Thyroid gland (tissue), 4 donors: Measurements from ENCODE around the gene ZNF391.

Experiments
- CTCF ChIP-seq, 6 experiments: fragments of 200-600 bp in 3 of 6; fragments of 450-650 bp in 3 of 6; sonication (generic) in 3 of 6; IDR thresholded peaks; one replicate each; pipeline ENCODE4 v1.5.1; 2016 to 2019; ENCODE audit warnings: antibody characterized with exemption in 6 of 6, mild to moderate bottlenecking in 2 of 6, inconsistent platforms in 1 of 6, moderate library complexity in 1 of 6
- POLR2A ChIP-seq, 2 donors: fragments of 450-650 bp; IDR thresholded peaks; one replicate each; pipeline ENCODE4 v1.6.1; 2017; ENCODE audit warnings: antibody characterized with exemption in 2 of 2, mild to moderate bottlenecking in 2 of 2, moderate library complexity in 1 of 2

DNA sequence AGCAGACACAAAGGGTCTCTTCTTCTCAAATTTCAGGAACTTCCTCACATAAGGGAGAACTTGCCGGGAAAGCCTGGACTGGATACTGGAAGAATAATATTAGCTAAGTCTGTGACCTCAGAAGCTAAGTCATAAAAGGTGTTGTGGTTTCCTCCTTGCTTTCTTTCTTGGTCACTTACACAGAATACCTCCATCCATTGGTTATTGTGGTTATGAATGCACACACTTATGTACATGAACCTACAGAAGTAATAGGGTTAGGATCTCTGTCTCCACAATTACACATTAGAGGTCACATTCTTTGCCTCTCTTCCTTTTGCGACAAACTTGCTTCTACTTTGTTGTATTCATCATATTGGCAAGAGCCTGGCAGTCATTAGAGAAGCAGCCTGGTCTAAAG, 40.4 kb downstream of the ZNF391 start:
- TF ChIP-seq POLR2A (IDR thresholded peaks at IDR 0.05) (no peak), CTCF (IDR thresholded peaks at IDR 0.05) (no peak)
